Measurements from ENCODE around the gene DENND5A. TPM values are rescaled to one million over a fixed set of nuclear protein-coding genes. Genes with fewer than 3 reads are reported as not detected.

The DENND5A gene
- total RNA-seq, 4 donors from 2014 or later, result 107 to 132 (median 111) TPM

GRCh38 chr11:9219572-9219971 is 45.6 kb downstream of the DENND5A start:
- TF ChIP-seq, protein P1, sequence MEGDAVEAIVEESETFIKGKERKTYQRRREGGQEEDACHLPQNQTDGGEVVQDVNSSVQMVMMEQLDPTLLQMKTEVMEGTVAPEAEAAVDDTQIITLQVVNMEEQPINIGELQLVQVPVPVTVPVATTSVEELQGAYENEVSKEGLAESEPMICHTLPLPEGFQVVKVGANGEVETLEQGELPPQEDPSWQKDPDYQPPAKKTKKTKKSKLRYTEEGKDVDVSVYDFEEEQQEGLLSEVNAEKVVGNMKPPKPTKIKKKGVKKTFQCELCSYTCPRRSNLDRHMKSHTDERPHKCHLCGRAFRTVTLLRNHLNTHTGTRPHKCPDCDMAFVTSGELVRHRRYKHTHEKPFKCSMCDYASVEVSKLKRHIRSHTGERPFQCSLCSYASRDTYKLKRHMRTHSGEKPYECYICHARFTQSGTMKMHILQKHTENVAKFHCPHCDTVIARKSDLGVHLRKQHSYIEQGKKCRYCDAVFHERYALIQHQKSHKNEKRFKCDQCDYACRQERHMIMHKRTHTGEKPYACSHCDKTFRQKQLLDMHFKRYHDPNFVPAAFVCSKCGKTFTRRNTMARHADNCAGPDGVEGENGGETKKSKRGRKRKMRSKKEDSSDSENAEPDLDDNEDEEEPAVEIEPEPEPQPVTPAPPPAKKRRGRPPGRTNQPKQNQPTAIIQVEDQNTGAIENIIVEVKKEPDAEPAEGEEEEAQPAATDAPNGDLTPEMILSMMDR (IDR thresholded peaks at IDR 0.05; ENCODE audit: low read depth), result no peak

- TF ChIP-seq, protein P1 (IDR thresholded peaks at IDR 0.05; ENCODE audit: low read depth), result no peak
Observed at GRCh38 chr11:9219115-9219514, 46.0 kb downstream of the DENND5A start.

GRCh38 chr11:9214765-9215164 is 50.4 kb downstream of the DENND5A start:
- TF ChIP-seq, protein P1 (IDR thresholded peaks at IDR 0.05; ENCODE audit: low read depth), result no peak

DNA sequence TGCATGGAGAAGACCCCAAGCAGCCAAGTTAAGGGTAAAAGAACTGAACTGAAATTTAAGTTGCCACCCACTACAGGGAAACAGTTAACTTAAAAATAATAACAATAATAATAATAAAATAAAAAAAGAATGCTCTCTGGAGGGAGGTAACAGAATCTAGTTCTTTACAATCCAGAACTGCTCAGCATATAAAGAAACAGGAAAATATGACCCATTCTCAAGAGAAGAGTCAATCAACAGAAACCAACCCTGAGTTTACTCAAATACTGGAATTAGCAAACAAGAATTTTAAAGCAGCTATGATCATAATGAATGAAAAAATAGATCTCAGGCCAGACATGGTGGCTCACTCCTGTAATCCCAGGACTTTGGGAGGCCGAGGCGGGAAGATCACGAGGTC is 53.8 kb downstream of the DENND5A start:
- TF ChIP-seq, protein P1 (IDR thresholded peaks at IDR 0.05; ENCODE audit: low read depth), result no peak

GRCh38 chr11:9210922-9211320 is 54.2 kb downstream of the DENND5A start:
- TF ChIP-seq, protein P1 (IDR thresholded peaks at IDR 0.05; ENCODE audit: low read depth), result no peak

DNA sequence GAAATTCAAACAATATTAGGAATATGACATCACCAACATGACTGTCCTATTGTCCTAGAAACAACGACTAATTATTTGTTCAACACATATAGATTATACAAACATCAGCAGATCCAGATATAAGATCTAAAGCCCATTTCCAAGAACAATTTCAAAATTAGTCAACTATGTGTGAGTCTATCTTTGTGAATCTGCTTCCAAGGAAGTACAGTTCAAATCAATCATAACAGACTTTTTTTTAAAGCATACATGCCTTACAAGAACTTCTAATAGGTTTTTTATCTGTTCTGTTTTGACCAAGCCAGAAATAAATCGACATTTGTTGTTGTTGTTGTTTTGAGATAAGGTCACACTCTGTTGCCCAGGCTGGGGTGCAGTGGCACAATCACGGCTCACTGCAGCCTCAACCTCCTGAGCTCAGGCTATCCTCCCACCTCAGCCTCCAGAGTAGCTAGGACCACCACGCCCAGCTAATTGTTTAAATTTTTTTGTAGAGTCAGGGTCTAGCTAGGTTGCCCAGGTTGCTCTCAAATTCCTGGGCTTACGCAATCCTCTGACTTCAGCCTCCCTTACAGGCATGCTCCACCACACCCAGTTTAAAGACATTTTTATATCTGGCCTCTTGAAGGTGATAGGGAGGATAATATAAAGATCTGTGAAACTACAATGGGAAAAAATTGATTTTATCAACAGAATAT is 54.8 kb downstream of the DENND5A start:
- TF ChIP-seq, protein P1 (IDR thresholded peaks at IDR 0.05; ENCODE audit: low read depth), result no peak

- TF ChIP-seq, protein P1 (IDR thresholded peaks at IDR 0.05; ENCODE audit: low read depth), result no peak
Observed at GRCh38 chr11:9208726-9209501, 56.2 kb downstream of the DENND5A start.

Data from subcutaneous adipose tissue (tissue), 4 donors.